GM19397 (cell line): ENCODE measurements around the gene CNTNAP5.

Experiments used
- ATAC-seq: cut with Tn5 transposase; IDR thresholded peaks from one replicate; pipeline ENCODE4 v1.9.1; 2021; ENCODE audit warnings: mild to moderate bottlenecking, moderate library complexity; ENCODE audit not compliant: unreplicated experiment

The CNTNAP5 gene

GRCh38 chr2:124149571-124149970, 124.5 kb downstream of the CNTNAP5 start:
- no peak for ATAC-seq

- no peak for ATAC-seq
Observed at GRCh38 chr2:124151691-124152090, 126.6 kb downstream of the CNTNAP5 start.

GRCh38 chr2:124153713-124154112, 128.6 kb downstream of the CNTNAP5 start:
- no peak for ATAC-seq

GRCh38 chr2:124159166-124159565, 134.1 kb downstream of the CNTNAP5 start:
- no peak for ATAC-seq

GRCh38 chr2:124161542-124161941, 136.5 kb downstream of the CNTNAP5 start:
- ATAC-seq, result no peak

- no peak for ATAC-seq
Observed at GRCh38 chr2:124162256-124162655, 137.2 kb downstream of the CNTNAP5 start.

- ATAC-seq, result no peak
Observed at GRCh38 chr2:124163840-124164239, 138.8 kb downstream of the CNTNAP5 start.

GRCh38 chr2:124165698-124166097, 140.6 kb downstream of the CNTNAP5 start:
- ATAC-seq, result no peak

- ATAC-seq, result no peak
Observed at GRCh38 chr2:124171472-124172063, 146.5 kb downstream of the CNTNAP5 start.

GRCh38 chr2:124178719-124179118, 153.6 kb downstream of the CNTNAP5 start:
- no peak for ATAC-seq

GRCh38 chr2:124180635-124181034, 155.5 kb downstream of the CNTNAP5 start:
- no peak for ATAC-seq

- no peak for ATAC-seq
Observed at GRCh38 chr2:124186801-124187200, 161.7 kb downstream of the CNTNAP5 start.

GRCh38 chr2:124187948-124188347, 162.9 kb downstream of the CNTNAP5 start:
- ATAC-seq, result no peak

GRCh38 chr2:124193706-124194105, 168.6 kb downstream of the CNTNAP5 start:
- no peak for ATAC-seq

- no peak for ATAC-seq
Observed at GRCh38 chr2:124201713-124202112, 176.6 kb downstream of the CNTNAP5 start.

- no peak for ATAC-seq
Observed at GRCh38 chr2:124209441-124209840, 184.4 kb downstream of the CNTNAP5 start.

- no peak for ATAC-seq
Observed at GRCh38 chr2:124211461-124211860, 186.4 kb downstream of the CNTNAP5 start.

GRCh38 chr2:124213977-124214587, 189.0 kb downstream of the CNTNAP5 start:
- ATAC-seq, result no peak

- ATAC-seq, result no peak
Observed at GRCh38 chr2:124246170-124246569, 221.1 kb downstream of the CNTNAP5 start.

- no peak for ATAC-seq
Observed at GRCh38 chr2:124248386-124248785, 223.3 kb downstream of the CNTNAP5 start.

GRCh38 chr2:124250433-124250832, 225.3 kb downstream of the CNTNAP5 start:
- ATAC-seq, result no peak

GRCh38 chr2:124254621-124255020, 229.5 kb downstream of the CNTNAP5 start:
- ATAC-seq, result no peak

- no peak for ATAC-seq
Observed at GRCh38 chr2:124257120-124257519, 232.0 kb downstream of the CNTNAP5 start.
